Activated CD4-positive, alpha-beta T cell treated with anti-CD3 and anti-CD28 coated beads for 4 hours (primary cell): Measurements from ENCODE around the gene CD3E.

Source experiments
- DNase-seq, 2 donors: peaks; one replicate each; pipeline ENCODE4 v3.0.0-alpha.2; 2020

Gene CD3E

GRCh38 chr11:118328745-118329144 is 24.2 kb downstream of the CD3E start:
- DNase-seq, result no peak

- no peak for DNase-seq
Measured at GRCh38 chr11:118334745-118335144, 30.2 kb downstream of the CD3E start.

GRCh38 chr11:118338637-118339061 is 34.1 kb downstream of the CD3E start:
- peak; percentile 85 to 90 for DNase-seq

- no peak for DNase-seq
Measured at GRCh38 chr11:118339281-118339961, 34.9 kb downstream of the CD3E start.

- DNase-seq, result no peak
Measured at GRCh38 chr11:118340449-118340848, 35.9 kb downstream of the CD3E start.

GRCh38 chr11:118341261-118341660 is 36.7 kb downstream of the CD3E start:
- DNase-seq, result no peak

GRCh38 chr11:118341815-118342489 is 37.4 kb downstream of the CD3E start:
- no peak for DNase-seq

GRCh38 chr11:118342503-118343161 is 38.1 kb downstream of the CD3E start, which contains the start of gene CD3D:
TSS of gene CD3D (minus strand) at chr11:118342705. CDS start at chr11:118342607, 98 bp downstream.
- DNase-seq, result peak; percentile 74 to 75

GRCh38 chr11:118343248-118343647 is 38.7 kb downstream of the CD3E start:
- DNase-seq, result peak in 1 of 2 donors; percentile 26

- DNase-seq, result peak; percentile 70 to 72
Measured at GRCh38 chr11:118343981-118344515, 39.5 kb downstream of the CD3E start, which contains the start of gene CD3G. TSS of gene CD3G (plus strand) at chr11:118344344. CDS start at chr11:118344424, 80 bp downstream.

- DNase-seq, result no peak
Measured at GRCh38 chr11:118349475-118349874, 44.9 kb downstream of the CD3E start.

GRCh38 chr11:118353084-118353710 is 48.7 kb downstream of the CD3E start:
- no peak for DNase-seq

GRCh38 chr11:118358071-118358470 is 53.5 kb downstream of the CD3E start:
- no peak for DNase-seq

GRCh38 chr11:118359295-118359958 is 54.9 kb downstream of the CD3E start, which contains the start of gene UBE4A:
TSS of gene UBE4A (plus strand) at chr11:118359600. CDS start at chr11:118365081, 5,481 bp downstream.
- peak; percentile 98 to 99 for DNase-seq

- DNase-seq, result no peak
Measured at GRCh38 chr11:118364956-118365615, 60.6 kb downstream of the CD3E start.
